Mesenchymal stem cell (in vitro differentiated cells and primary cell): Measurements from ENCODE around the gene C5orf46. TPM values are rescaled to one million over a fixed set of nuclear protein-coding genes. Genes with fewer than 3 reads are reported as not detected.
"Not testable (repeated sequence)": the region's sequence is repeated elsewhere in the genome, so short reads cannot be mapped to it uniquely, and the experiment has no call there.

Experiments
- DNase-seq: peaks from one replicate; pipeline ENCODE4 v3.0.0-alpha.2; 2013
- H2AFZ ChIP-seq: one replicate; pipeline ENCODE4 v1.6.1; 2013; ENCODE audit warnings: low read depth, mild to moderate bottlenecking, control low read depth, inconsistent platforms, low read length, moderate library complexity
- H2AK5ac ChIP-seq: 2 replicates; pipeline ENCODE4 v1.6.1; 2013; ENCODE audit warnings: low read length, moderate library complexity, mild to moderate bottlenecking, inconsistent platforms; ENCODE audit not compliant: severe bottlenecking
- H2BK120ac ChIP-seq: one replicate; pipeline ENCODE4 v1.6.1; 2013; ENCODE audit warnings: low read depth, mild to moderate bottlenecking, inconsistent platforms, low read length, moderate library complexity
- H2BK12ac ChIP-seq, 2 experiments: one replicate each; pipeline ENCODE4 v1.6.1; 2013; ENCODE audit warnings: inconsistent platforms in 2 of 2, low read length in 2 of 2, mild to moderate bottlenecking in 2 of 2, moderate library complexity in 2 of 2, control low read depth in 1 of 2
- H2BK15ac ChIP-seq: one replicate; pipeline ENCODE4 v1.6.1; 2013; ENCODE audit warnings: mild to moderate bottlenecking, low read depth, inconsistent platforms; ENCODE audit not compliant: poor library complexity, severe bottlenecking
- H2BK5ac ChIP-seq: 2 replicates; pipeline ENCODE4 v1.6.1; 2013; ENCODE audit warnings: low read depth, mild to moderate bottlenecking, low read length, control low read depth, inconsistent platforms; ENCODE audit not compliant: poor library complexity, severe bottlenecking
- H3K14ac ChIP-seq, 2 experiments: one replicate each; pipeline ENCODE4 v1.6.1; 2013; ENCODE audit warnings: inconsistent platforms in 2 of 2, low read length in 2 of 2, control low read depth in 1 of 2, mild to moderate bottlenecking in 1 of 2, moderate library complexity in 1 of 2
- H3K18ac ChIP-seq, 2 experiments: one replicate each; pipeline ENCODE4 v1.6.1; 2013; ENCODE audit warnings: inconsistent platforms in 2 of 2, low read length in 2 of 2, control low read depth in 1 of 2, low read depth in 1 of 2, mild to moderate bottlenecking in 1 of 2
- H3K23ac ChIP-seq, 2 experiments: one replicate each; pipeline ENCODE4 v1.6.1; 2013; ENCODE audit warnings: inconsistent platforms in 2 of 2, low read length in 2 of 2, mild to moderate bottlenecking in 2 of 2, moderate library complexity in 2 of 2, control low read depth in 1 of 2
- H3K27ac ChIP-seq: 2 replicates; pipeline ENCODE4 v1.5.1; 2013; ENCODE audit warnings: mild to moderate bottlenecking, moderate library complexity, low read length, control low read depth, inconsistent platforms; ENCODE audit not compliant: poor library complexity, severe bottlenecking
- H3K27me3 ChIP-seq, 2 experiments: 2 replicates each; pipeline versions ENCODE4 v1.6.1 to v1.7.0; 2013; ENCODE audit warnings: low read length in 2 of 2, mild to moderate bottlenecking in 2 of 2, moderate library complexity in 2 of 2, control low read depth in 1 of 2, inconsistent platforms in 1 of 2; ENCODE audit not compliant: control insufficient read depth in 1 of 2, insufficient read depth in 1 of 2
- H3K36me3 ChIP-seq, 2 experiments: 2 replicates each; pipeline versions ENCODE4 v1.6.1 to v1.7.0; 2013; ENCODE audit warnings: low read length in 2 of 2, control low read depth in 1 of 2, inconsistent platforms in 1 of 2, low read depth in 1 of 2, mild to moderate bottlenecking in 1 of 2; ENCODE audit not compliant: insufficient read depth in 2 of 2, control insufficient read depth in 1 of 2
- H3K4ac ChIP-seq, 2 experiments: one replicate each; pipeline ENCODE4 v1.6.1; 2013; ENCODE audit warnings: inconsistent platforms in 2 of 2, low read length in 2 of 2, mild to moderate bottlenecking in 2 of 2, moderate library complexity in 2 of 2, control low read depth in 1 of 2, low read depth in 1 of 2
- H3K4me1 ChIP-seq: 2 replicates; pipeline ENCODE4 v1.6.1; 2013; ENCODE audit warnings: low read depth, low read length, control low read depth; ENCODE audit not compliant: control insufficient read depth, insufficient read depth
- H3K4me2 ChIP-seq: 2 replicates; pipeline ENCODE4 v1.6.1; 2013; ENCODE audit warnings: low read length, mild to moderate bottlenecking, inconsistent platforms; ENCODE audit not compliant: poor library complexity, severe bottlenecking
- H3K4me3 ChIP-seq, 2 experiments: 2 replicates each; pipeline versions ENCODE4 v1.5.1 to v1.7.0; 2013; ENCODE audit warnings: low read length in 2 of 2, mild to moderate bottlenecking in 2 of 2, control low read depth in 1 of 2, low read depth in 1 of 2; ENCODE audit not compliant: insufficient read depth in 1 of 2
- H3K79me1 ChIP-seq: replicated peaks from 2 replicates; pipeline ENCODE4 v1.6.1; 2013; ENCODE audit warnings: mild to moderate bottlenecking, control low read depth, low read length, inconsistent platforms; ENCODE audit not compliant: poor library complexity, severe bottlenecking
- H3K9ac ChIP-seq: 2 replicates; pipeline ENCODE4 v1.7.0; 2013; ENCODE audit warnings: mild to moderate bottlenecking, low read length, moderate library complexity
- H3K9me3 ChIP-seq: 2 replicates; pipeline ENCODE4 v1.7.0; 2013; ENCODE audit warnings: mild to moderate bottlenecking, low read length; ENCODE audit not compliant: control insufficient read depth
- H4K8ac ChIP-seq: one replicate; pipeline ENCODE4 v1.6.1; 2013; ENCODE audit warnings: inconsistent platforms, mild to moderate bottlenecking, low read length, moderate library complexity
- H4K91ac ChIP-seq: one replicate; pipeline ENCODE4 v1.6.1; 2013; ENCODE audit warnings: mild to moderate bottlenecking, low read length, inconsistent platforms
- WGBS: methylation state at CpG from one replicate; pipeline ENCODE4 v1.1.7; 2013; ENCODE audit warnings: mixed read lengths; 5-methylcytosine and 5-hydroxymethylcytosine counted together
- polyA plus RNA-seq, 2 experiments: library from polyadenylated mRNA; stranded (reverse); fragments of 200-250 nt; gene quantifications; one replicate each; pipeline ENCODE4 v1.2.3, GENCODE V29; 2013

Gene C5orf46
- polyA plus RNA-seq (2013, experiment 1 of 2), result not detected
- not detected for polyA plus RNA-seq (2013, experiment 2 of 2)

GRCh38 chr5:147906326-147907095, at the start of gene C5orf46:
Gene C5orf46, minus strand, starts transcription at chr5:147906538. Its CDS starts 37 bp downstream, at chr5:147906501.
- Histone ChIP-seq H2AK5ac (no peak within 1 kb of the TSS), H3K27me3 (no peaks in the 10 kb centered on the region), H3K4me2 (no peak within 1 kb of the TSS), H3K27ac (no peak within 1 kb of the TSS), H2BK120ac (no peak within 1 kb of the TSS), H3K18ac (no peak within 1 kb of the TSS), H3K4me1 (no peaks in the 10 kb centered on the region), H4K91ac (no peak within 1 kb of the TSS), H2AFZ (no peak within 1 kb of the TSS), H3K23ac (no peak within 1 kb of the TSS), H3K9ac (no peak within 1 kb of the TSS), H2BK5ac (no peak within 1 kb of the TSS), H2BK12ac (no peak within 1 kb of the TSS), H3K9me3 (no peaks in the 10 kb centered on the region), H3K4ac (peak within 1 kb of the TSS in 1 of 2 experiments; percentile 38), H3K4me3 (no peak within 1 kb of the TSS), H3K14ac (peak within 1 kb of the TSS in 1 of 2 experiments; percentile 2), H4K8ac (no peak within 1 kb of the TSS), H2BK15ac (no peak within 1 kb of the TSS), H3K79me1 (no peaks in the 10 kb centered on the region), H3K36me3 (no peaks in the 10 kb centered on the region)
- 73% methylated on average over 8 of the region's 8 CpGs for WGBS
- peak; percentile 47 for DNase-seq

- 94% methylated on average over 6 of the region's 6 CpGs for WGBS
- Histone ChIP-seq H3K4me1 (no peaks in the 10 kb centered on the region), H4K91ac (no peak overlapping the region), H3K23ac (no peak overlapping the region), H2BK120ac (no peak overlapping the region), H3K18ac (no peak overlapping the region), H2AFZ (no peak overlapping the region), H2AK5ac (no peak overlapping the region), H3K9me3 (no peaks in the 10 kb centered on the region), H3K4ac (no peak overlapping the region), H3K9ac (no peak overlapping the region), H3K36me3 (no peaks in the 10 kb centered on the region), H2BK15ac (no peak overlapping the region), H2BK12ac (no peak overlapping the region), H3K4me2 (no peak overlapping the region), H3K27ac (no peak overlapping the region), H4K8ac (no peak overlapping the region), H3K14ac (no peak overlapping the region), H3K27me3 (no peaks in the 10 kb centered on the region), H2BK5ac (no peak overlapping the region), H3K4me3 (no peak overlapping the region), H3K79me1 (no peaks in the 10 kb centered on the region)
- DNase-seq, result no peak
These were observed 48.6 kb upstream of the C5orf46 start for GRCh38 chr5:147954971-147955370.

GRCh38 chr5:147949711-147950573, 43.6 kb upstream of the C5orf46 start:
- H2BK5ac ChIP-seq, result peak overlapping the region; percentile 44
- no peaks in the 10 kb centered on the region for H3K27me3 ChIP-seq
- H3K4me3 ChIP-seq, result no peak overlapping the region
- H3K23ac ChIP-seq, result no peak overlapping the region
- peak; percentile 65 for DNase-seq
- H3K4ac ChIP-seq, result no peak overlapping the region
- no peak overlapping the region for H2BK12ac ChIP-seq
- WGBS, result 77% methylated on average over 2 of the region's 2 CpGs
- H3K18ac ChIP-seq, result no peak overlapping the region
- no peaks in the 10 kb centered on the region for H3K79me1 ChIP-seq
- H2AK5ac ChIP-seq, result no peak overlapping the region
- no peak overlapping the region for H2BK15ac ChIP-seq
- H3K36me3 ChIP-seq, result no peaks in the 10 kb centered on the region
- no peak overlapping the region for H4K8ac ChIP-seq
- no peak overlapping the region for H3K9ac ChIP-seq
- no peak overlapping the region for H4K91ac ChIP-seq
- H3K27ac ChIP-seq, result no peak overlapping the region
- no peak overlapping the region for H2AFZ ChIP-seq
- no peaks in the 10 kb centered on the region for H3K9me3 ChIP-seq
- no peak overlapping the region for H3K4me2 ChIP-seq
- H3K4me1 ChIP-seq, result no peaks in the 10 kb centered on the region
- H2BK120ac ChIP-seq, result no peak overlapping the region
- H3K14ac ChIP-seq, result no peak overlapping the region

GRCh38 chr5:147946658-147947274, 40.4 kb upstream of the C5orf46 start:
- H3K18ac ChIP-seq, result peak overlapping the region; percentile 12 to 57
- not testable (repeated sequence) for H3K4ac ChIP-seq, H2AK5ac ChIP-seq, H3K4me2 ChIP-seq, H3K9ac ChIP-seq, H3K36me3 ChIP-seq, H3K79me1 ChIP-seq, H3K4me1 ChIP-seq, H2BK5ac ChIP-seq, H3K14ac ChIP-seq, H3K27me3 ChIP-seq, H3K23ac ChIP-seq, H3K9me3 ChIP-seq, H4K91ac ChIP-seq, H2BK15ac ChIP-seq
- H2BK12ac ChIP-seq, result peak overlapping the region in 1 of 2 experiments; percentile 18
- H2AFZ ChIP-seq, result peak overlapping the region; percentile 23
- DNase-seq, result peak; percentile 33
- 26% methylated on average over 25 of the region's 25 CpGs for WGBS
- peak overlapping the region; percentile 64 for H4K8ac ChIP-seq
- H2BK120ac ChIP-seq, result peak overlapping the region; percentile 34
- H3K4me3 ChIP-seq, result peak overlapping the region in 1 of 2 experiments; percentile 47
- peak overlapping the region; percentile 56 for H3K27ac ChIP-seq
